Measurements from ENCODE around the gene GIPC1. TPM values are rescaled to one million over a fixed set of nuclear protein-coding genes. Genes with fewer than 3 reads are reported as not detected.
"Not testable (repeated sequence)": the region's sequence is repeated elsewhere in the genome, so short reads cannot be mapped to it uniquely, and the experiment has no call there.

The GIPC1 gene
- polyA plus RNA-seq, 3 donors: 4.0 to 6.2 (median 4.8) TPM

DNA sequence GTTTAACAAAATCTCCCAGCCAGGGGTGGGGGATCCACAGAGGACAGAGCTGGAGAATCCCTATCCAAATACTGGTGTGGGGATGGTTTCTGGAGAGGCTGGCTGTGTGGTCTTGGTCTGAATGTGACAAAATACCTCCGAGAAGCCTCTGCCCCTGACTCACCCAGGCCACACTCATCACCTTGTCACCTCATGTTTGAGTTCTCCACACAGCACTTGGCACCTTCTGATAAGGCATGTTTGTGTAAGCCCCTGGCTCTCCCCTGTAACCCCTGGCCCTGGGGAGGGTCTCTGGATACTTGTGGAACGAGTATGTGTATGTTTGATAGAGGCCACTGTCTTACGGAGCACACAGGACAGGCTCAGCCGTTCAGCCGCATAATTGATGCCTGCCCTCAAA lies 48.1 kb upstream of the GIPC1 start:
- Mint-ChIP-seq H3K4me3 (no peak overlapping the region), H3K36me3 (peaks cover 15 to 34% of the 10 kb centered on the region in 2 donors), H3K27ac (peak overlapping the region in 1 of 7 donors; percentile 42), H3K9me3 (no peaks in the 10 kb centered on the region), H3K27me3 (ENCODE audit: low read depth in 3 of 3) (peaks cover 0 to 7% (median 3%) of the 10 kb centered on the region in 3 donors), H3K4me1 (peaks cover 7% of the 10 kb centered on the region)
- H4K20me1 ChIP-seq (ENCODE audit: insufficient read depth, low read length): no peaks in the 10 kb centered on the region
- 96% methylated on average over 4 of the region's 5 CpGs for WGBS (ENCODE audit: insufficient coverage)
- TF ChIP-seq, protein P1, sequence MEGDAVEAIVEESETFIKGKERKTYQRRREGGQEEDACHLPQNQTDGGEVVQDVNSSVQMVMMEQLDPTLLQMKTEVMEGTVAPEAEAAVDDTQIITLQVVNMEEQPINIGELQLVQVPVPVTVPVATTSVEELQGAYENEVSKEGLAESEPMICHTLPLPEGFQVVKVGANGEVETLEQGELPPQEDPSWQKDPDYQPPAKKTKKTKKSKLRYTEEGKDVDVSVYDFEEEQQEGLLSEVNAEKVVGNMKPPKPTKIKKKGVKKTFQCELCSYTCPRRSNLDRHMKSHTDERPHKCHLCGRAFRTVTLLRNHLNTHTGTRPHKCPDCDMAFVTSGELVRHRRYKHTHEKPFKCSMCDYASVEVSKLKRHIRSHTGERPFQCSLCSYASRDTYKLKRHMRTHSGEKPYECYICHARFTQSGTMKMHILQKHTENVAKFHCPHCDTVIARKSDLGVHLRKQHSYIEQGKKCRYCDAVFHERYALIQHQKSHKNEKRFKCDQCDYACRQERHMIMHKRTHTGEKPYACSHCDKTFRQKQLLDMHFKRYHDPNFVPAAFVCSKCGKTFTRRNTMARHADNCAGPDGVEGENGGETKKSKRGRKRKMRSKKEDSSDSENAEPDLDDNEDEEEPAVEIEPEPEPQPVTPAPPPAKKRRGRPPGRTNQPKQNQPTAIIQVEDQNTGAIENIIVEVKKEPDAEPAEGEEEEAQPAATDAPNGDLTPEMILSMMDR (IDR thresholded peaks at IDR 0.05): no peak
- H3K4me3 ChIP-seq (replicated peaks in 1 of 3; ENCODE audit: low read depth in 2 of 3, low read length in 3 of 3): no peak overlapping the region
- no peak overlapping the region for H3K4me2 ChIP-seq (replicated peaks; ENCODE audit: extremely low read depth, low read length, poor library complexity, severe bottlenecking)
- no peak overlapping the region for H2AFZ ChIP-seq (ENCODE audit: insufficient read depth, low read depth, low read length, poor library complexity, severe bottlenecking)
- H3K9me3 ChIP-seq (replicated peaks in 1 of 2; ENCODE audit: control insufficient read depth in 1 of 2, insufficient read depth in 1 of 2, low read length in 2 of 2): no peaks in the 10 kb centered on the region
- DNase-seq: no peak
- H3K27me3 ChIP-seq (ENCODE audit: control insufficient read depth in 2 of 2, insufficient read depth in 2 of 2, low read length in 2 of 2): no peaks in the 10 kb centered on the region
- no peaks in the 10 kb centered on the region for H3K4me1 ChIP-seq (ENCODE audit: control insufficient read depth in 1 of 2, insufficient read depth in 2 of 2, low read length in 2 of 2)
- no peak overlapping the region for H3K27ac ChIP-seq (ENCODE audit: low read depth in 1 of 2, low read length in 2 of 2)
- peaks cover 43% of the 10 kb centered on the region for H3K79me2 ChIP-seq (ENCODE audit: insufficient read depth, low read length)
- intact Hi-C loops (cut with micrococcal nuclease): no loop called here
- H3K36me3 ChIP-seq (replicated peaks in 1 of 2; ENCODE audit: control insufficient read depth in 1 of 2, insufficient read depth in 2 of 2, low read length in 2 of 2): peaks cover 0 to 5% of the 10 kb centered on the region in 2 donors
- H3K9ac ChIP-seq (ENCODE audit: insufficient read depth, low read length, poor library complexity, severe bottlenecking): no peak overlapping the region

DNA sequence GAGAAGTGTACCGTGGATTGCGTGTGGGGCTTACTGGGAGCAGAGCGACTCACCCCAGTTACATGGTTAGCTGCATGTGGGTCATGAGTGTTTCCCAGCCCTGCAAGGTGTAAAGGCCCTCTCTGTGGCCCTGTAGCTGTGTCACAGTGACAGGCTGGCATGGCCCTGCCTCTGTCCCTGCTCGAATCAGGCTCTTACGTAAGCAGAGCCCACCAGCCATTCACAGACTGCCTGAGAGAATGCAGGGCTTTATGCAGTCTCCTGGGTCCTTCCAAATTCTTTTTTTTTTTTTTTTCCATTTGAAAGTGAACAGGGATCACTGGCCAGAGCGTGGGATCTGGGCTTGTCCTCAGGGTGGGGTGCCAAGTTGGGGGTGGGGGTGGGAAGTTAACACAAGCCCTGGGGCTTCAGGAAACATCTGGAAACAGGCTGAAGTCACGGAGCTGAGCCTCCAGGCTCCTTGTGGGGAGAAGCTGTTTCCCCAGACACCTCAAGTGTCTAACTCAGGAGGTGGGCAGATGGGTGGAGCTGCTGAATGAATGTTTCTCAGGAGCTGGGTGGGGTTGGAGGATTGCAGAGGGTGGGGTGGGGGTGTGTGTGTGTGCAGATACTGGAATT lies 46.9 kb upstream of the GIPC1 start:
- no peaks in the 10 kb centered on the region for H4K20me1 ChIP-seq (ENCODE audit: insufficient read depth, low read length)
- H3K27me3 ChIP-seq (ENCODE audit: control insufficient read depth in 2 of 2, insufficient read depth in 2 of 2, low read length in 2 of 2): no peaks in the 10 kb centered on the region
- H3K9ac ChIP-seq (ENCODE audit: insufficient read depth, low read length, poor library complexity, severe bottlenecking): no peak overlapping the region
- H3K4me3 ChIP-seq (replicated peaks in 1 of 3; ENCODE audit: low read depth in 2 of 3, low read length in 3 of 3): no peak overlapping the region
- Mint-ChIP-seq H3K9me3 (no peaks in the 10 kb centered on the region), H3K27me3 (ENCODE audit: low read depth in 3 of 3) (peaks cover 0 to 4% (median 3%) of the 10 kb centered on the region in 3 donors), H3K4me3 (no peak overlapping the region), H3K4me1 (peaks cover 9% of the 10 kb centered on the region), H3K36me3 (peaks cover 11 to 24% of the 10 kb centered on the region in 2 donors), H3K27ac (peak overlapping the region in 4 of 7 donors; percentile 47 to 89 (median 55))
- intact Hi-C loops (cut with micrococcal nuclease): no loop called here
- 12% methylated on average over 4 of the region's 7 CpGs for WGBS (ENCODE audit: insufficient coverage)
- H3K9me3 ChIP-seq (replicated peaks in 1 of 2; ENCODE audit: control insufficient read depth in 1 of 2, insufficient read depth in 1 of 2, low read length in 2 of 2): no peaks in the 10 kb centered on the region
- no peak overlapping the region for H2AFZ ChIP-seq (ENCODE audit: insufficient read depth, low read depth, low read length, poor library complexity, severe bottlenecking)
- H3K4me2 ChIP-seq (replicated peaks; ENCODE audit: extremely low read depth, low read length, poor library complexity, severe bottlenecking): no peak overlapping the region
- H3K79me2 ChIP-seq (ENCODE audit: insufficient read depth, low read length): peaks cover 48% of the 10 kb centered on the region
- no peaks in the 10 kb centered on the region for H3K4me1 ChIP-seq (ENCODE audit: control insufficient read depth in 1 of 2, insufficient read depth in 2 of 2, low read length in 2 of 2)
- peak; percentile 47 to 80 (median 52) for DNase-seq
- TF ChIP-seq, protein P1 (IDR thresholded peaks at IDR 0.05): no peak
- no peaks in the 10 kb centered on the region for H3K36me3 ChIP-seq (replicated peaks in 1 of 2; ENCODE audit: control insufficient read depth in 1 of 2, insufficient read depth in 2 of 2, low read length in 2 of 2)
- H3K27ac ChIP-seq (ENCODE audit: low read depth in 1 of 2, low read length in 2 of 2): peak overlapping the region in 1 of 2 donors; percentile 13

DNA sequence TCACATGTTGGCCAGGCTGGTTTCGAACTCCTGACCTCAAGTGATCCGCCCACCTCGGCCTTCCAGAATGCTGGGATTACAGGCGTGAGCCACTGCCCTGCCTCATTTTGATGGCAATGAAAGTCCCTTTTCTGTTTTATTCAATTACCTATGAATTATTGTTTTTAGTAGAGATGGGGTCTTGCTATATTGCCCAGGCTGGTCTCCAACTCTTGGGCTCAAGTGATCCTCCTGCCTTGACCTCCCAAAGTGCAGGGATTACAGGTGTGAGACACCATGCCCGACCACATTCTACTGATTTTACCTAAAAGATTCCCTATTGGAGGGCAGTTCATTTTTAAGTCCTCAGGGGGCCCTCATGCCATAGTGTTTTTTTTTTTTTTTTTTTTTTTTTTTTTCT lies 46.1 kb upstream of the GIPC1 start:
- intact Hi-C loops (cut with micrococcal nuclease); H3K27me3 ChIP-seq (ENCODE audit: control insufficient read depth in 2 of 2, insufficient read depth in 2 of 2, low read length in 2 of 2); H3K4me2 ChIP-seq (replicated peaks; ENCODE audit: extremely low read depth, low read length, poor library complexity, severe bottlenecking); H3K27me3 Mint-ChIP-seq (ENCODE audit: low read depth in 3 of 3); H3K9me3 Mint-ChIP-seq; H2AFZ ChIP-seq (ENCODE audit: insufficient read depth, low read depth, low read length, poor library complexity, severe bottlenecking); H3K4me3 Mint-ChIP-seq; H3K27ac ChIP-seq (ENCODE audit: low read depth in 1 of 2, low read length in 2 of 2); H3K27ac Mint-ChIP-seq; H3K9ac ChIP-seq (ENCODE audit: insufficient read depth, low read length, poor library complexity, severe bottlenecking); H4K20me1 ChIP-seq (ENCODE audit: insufficient read depth, low read length); DNase-seq; H3K4me1 ChIP-seq (ENCODE audit: control insufficient read depth in 1 of 2, insufficient read depth in 2 of 2, low read length in 2 of 2); H3K9me3 ChIP-seq (replicated peaks in 1 of 2; ENCODE audit: control insufficient read depth in 1 of 2, insufficient read depth in 1 of 2, low read length in 2 of 2); H3K36me3 ChIP-seq (replicated peaks in 1 of 2; ENCODE audit: control insufficient read depth in 1 of 2, insufficient read depth in 2 of 2, low read length in 2 of 2); H3K4me3 ChIP-seq (replicated peaks in 1 of 3; ENCODE audit: low read depth in 2 of 3, low read length in 3 of 3): not testable (repeated sequence)
- WGBS (ENCODE audit: insufficient coverage): no CpG with 5 or more reads among the region's 5 CpGs
- Mint-ChIP-seq H3K36me3 (peaks cover 11 to 22% of the 10 kb centered on the region in 2 donors), H3K4me1 (peaks cover 11% of the 10 kb centered on the region)
- H3K79me2 ChIP-seq (ENCODE audit: insufficient read depth, low read length): peaks cover 53% of the 10 kb centered on the region

Data from CD14-positive monocyte (primary cell).